Parathyroid adenoma (tissue), 2 donors: Measurements from ENCODE around the gene WWOX.

Source experiments
- H2AFZ ChIP-seq: fragments of 300-600 bp; sonication (generic); one replicate; pipeline ENCODE4 v1.7.0; 2017; ENCODE audit warnings: antibody characterized with exemption, mild to moderate bottlenecking
- H3K27ac ChIP-seq: fragments of 300-600 bp; sonication (generic); one replicate; pipeline ENCODE4 v1.7.0; 2017
- H3K27me3 ChIP-seq: fragments of 300-600 bp; sonication (generic); one replicate; pipeline ENCODE4 v1.7.0; 2017; ENCODE audit warnings: low read length; ENCODE audit not compliant: control insufficient read depth, insufficient read depth
- H3K36me3 ChIP-seq: fragments of 300-600 bp; sonication (generic); one replicate; pipeline ENCODE4 v1.7.0; 2017; ENCODE audit warnings: low read length; ENCODE audit not compliant: control insufficient read depth, insufficient read depth
- H3K4me1 ChIP-seq: fragments of 300-600 bp; sonication (generic); one replicate; pipeline ENCODE4 v1.7.0; 2017; ENCODE audit warnings: control low read depth
- H3K4me2 ChIP-seq: fragments of 300-600 bp; sonication (generic); one replicate; pipeline ENCODE4 v1.7.0; 2017; ENCODE audit warnings: low read length
- H3K4me3 ChIP-seq: fragments of 300-600 bp; sonication (generic); one replicate; pipeline ENCODE4 v1.7.0; 2017; ENCODE audit warnings: low read depth, low read length
- H3K79me2 ChIP-seq: fragments of 300-600 bp; sonication (generic); one replicate; pipeline ENCODE4 v1.7.0; 2017; ENCODE audit warnings: control low read depth
- H3K9ac ChIP-seq: fragments of 300-600 bp; sonication (generic); one replicate; pipeline ENCODE4 v1.7.0; 2017; ENCODE audit warnings: mild to moderate bottlenecking
- H3K9me3 ChIP-seq: fragments of 300-600 bp; sonication (generic); one replicate; pipeline ENCODE4 v1.7.0; 2017; ENCODE audit warnings: low read length; ENCODE audit not compliant: control insufficient read depth
- CTCF ChIP-seq: fragments of 300-600 bp; sonication (generic); IDR thresholded peaks from one replicate; pipeline ENCODE4 v1.7.0; 2017; ENCODE audit warnings: antibody characterized with exemption, mild to moderate bottlenecking
- donor health status: primary hyperparathyroidism.

Gene WWOX

GRCh38 chr16:78930561-78930960, 831.1 kb downstream of the WWOX start:
- Histone ChIP-seq H3K4me1 (no peaks in the 10 kb centered on the region), H3K27ac (no peak overlapping the region), H3K36me3 (no peaks in the 10 kb centered on the region), H3K79me2 (no peaks in the 10 kb centered on the region), H3K4me2 (no peak overlapping the region), H3K9ac (no peak overlapping the region), H3K27me3 (no peaks in the 10 kb centered on the region), H2AFZ (no peak overlapping the region), H3K4me3 (no peak overlapping the region), H3K9me3 (no peaks in the 10 kb centered on the region)
- no peak for TF ChIP-seq CTCF

- no peaks in the 10 kb centered on the region for H3K79me2 ChIP-seq
- H3K27me3 ChIP-seq, result no peaks in the 10 kb centered on the region
- H3K4me2 ChIP-seq, result no peak overlapping the region
- no peak overlapping the region for H2AFZ ChIP-seq
- no peaks in the 10 kb centered on the region for H3K9me3 ChIP-seq
- no peak overlapping the region for H3K4me3 ChIP-seq
- TF ChIP-seq CTCF, result no peak
- H3K4me1 ChIP-seq, result no peaks in the 10 kb centered on the region
- no peak overlapping the region for H3K9ac ChIP-seq
- H3K36me3 ChIP-seq, result no peaks in the 10 kb centered on the region
- no peak overlapping the region for H3K27ac ChIP-seq
These were observed 831.8 kb downstream of the WWOX start for GRCh38 chr16:78931267-78931666.

- Histone ChIP-seq H2AFZ (no peak overlapping the region), H3K27ac (no peak overlapping the region), H3K9ac (no peak overlapping the region), H3K4me1 (no peaks in the 10 kb centered on the region), H3K4me2 (no peak overlapping the region), H3K9me3 (no peaks in the 10 kb centered on the region), H3K36me3 (no peaks in the 10 kb centered on the region), H3K4me3 (no peak overlapping the region), H3K27me3 (no peaks in the 10 kb centered on the region), H3K79me2 (no peaks in the 10 kb centered on the region)
- no peak for TF ChIP-seq CTCF
These were observed 832.2 kb downstream of the WWOX start for GRCh38 chr16:78931678-78932077.

- Histone ChIP-seq H3K9ac (no peak overlapping the region), H3K27ac (no peak overlapping the region), H3K27me3 (no peaks in the 10 kb centered on the region), H3K36me3 (no peaks in the 10 kb centered on the region), H3K9me3 (no peaks in the 10 kb centered on the region), H3K79me2 (no peaks in the 10 kb centered on the region), H3K4me3 (no peak overlapping the region), H3K4me2 (no peak overlapping the region), H2AFZ (no peak overlapping the region), H3K4me1 (no peaks in the 10 kb centered on the region)
- TF ChIP-seq CTCF, result no peak
These were observed 833.0 kb downstream of the WWOX start for GRCh38 chr16:78932355-78932943.

- no peak overlapping the region for H3K4me2 ChIP-seq
- no peak for TF ChIP-seq CTCF
- no peaks in the 10 kb centered on the region for H3K27me3 ChIP-seq
- H2AFZ ChIP-seq, result no peak overlapping the region
- no peak overlapping the region for H3K4me3 ChIP-seq
- H3K4me1 ChIP-seq, result no peaks in the 10 kb centered on the region
- H3K79me2 ChIP-seq, result no peaks in the 10 kb centered on the region
- no peaks in the 10 kb centered on the region for H3K36me3 ChIP-seq
- H3K27ac ChIP-seq, result no peak overlapping the region
- no peaks in the 10 kb centered on the region for H3K9me3 ChIP-seq
- H3K9ac ChIP-seq, result no peak overlapping the region
These were observed 836.6 kb downstream of the WWOX start for GRCh38 chr16:78936060-78936459.
